Brain microvascular endothelial cell (primary cell): ENCODE results near the gene ZNF276.

ENCODE experiments used
- DNase-seq: peaks from one replicate; pipeline ENCODE4 v3.0.0-alpha.2; 2020
- H3K27ac ChIP-seq: fragments of 250-450 bp; sonication (Bioruptor Pico); 2 replicates; pipeline ENCODE4 v1.5.1; 2020; ENCODE audit warnings: mild to moderate bottlenecking, moderate library complexity
- H3K27me3 ChIP-seq: fragments of 250-450 bp; sonication (Bioruptor Pico); replicated peaks from 2 replicates; pipeline ENCODE4 v1.5.1; 2020; ENCODE audit warnings: mild to moderate bottlenecking
- H3K36me3 ChIP-seq: fragments of 250-450 bp; sonication (Bioruptor Pico); replicated peaks from 2 replicates; pipeline ENCODE4 v1.5.1; 2020; ENCODE audit warnings: mild to moderate bottlenecking
- H3K4me3 ChIP-seq: 2 replicates; pipeline ENCODE4 v1.5.1; 2011; ENCODE audit warnings: low read depth, mild to moderate bottlenecking, control low read depth, low read length, moderate library complexity
- CTCF ChIP-seq: IDR thresholded peaks from 2 replicates; pipeline ENCODE4 v1.5.1; 2011; ENCODE audit warnings: low read depth, mild to moderate bottlenecking, moderate library complexity, low read length, control low read depth, inconsistent platforms; ENCODE audit errors: missing control alignments
- in situ Hi-C: cut with HindIII; loops from 2 replicates; pipeline ENCODE4 v1.10.0; 2017; ENCODE audit warnings: low sequenced_read_pairs, low pct_ligation_motif_present

Gene ZNF276

GRCh38 chr16:89700100-89700648 lies 21.2 kb upstream of the ZNF276 start:
- H3K4me3 ChIP-seq: peak overlapping the region; percentile 77
- TF ChIP-seq CTCF: peak; percentile 73
- peak overlapping the region; percentile 42 for H3K27ac ChIP-seq
- peaks cover 13% of the 10 kb centered on the region for H3K36me3 ChIP-seq
- H3K27me3 ChIP-seq: no peaks in the 10 kb centered on the region
- DNase-seq: peak; percentile 96
- in situ Hi-C loops: no loop called here

GRCh38 chr16:89700649-89701424 lies 20.5 kb upstream of the ZNF276 start:
- TF ChIP-seq CTCF: peak; percentile 33
- peaks cover 7% of the 10 kb centered on the region for H3K36me3 ChIP-seq
- DNase-seq: no peak

GRCh38 chr16:89701425-89702406 lies 19.6 kb upstream of the ZNF276 start, which contains the start of gene SPATA2L:
SPATA2L (minus strand) TSS chr16:89701705; CDS start chr16:89701232, 473 bp downstream.
- TF ChIP-seq CTCF: peak; percentile 28
- in situ Hi-C loops: no loop called here

More at GRCh38 chr16:89700649-89701424, 20.5 kb upstream of the ZNF276 start:
- in situ Hi-C loops: no loop called here
- H3K4me3 ChIP-seq: peak overlapping the region; percentile 77
- no peaks in the 10 kb centered on the region for H3K27me3 ChIP-seq
- H3K27ac ChIP-seq: peak overlapping the region; percentile 42

DNA sequence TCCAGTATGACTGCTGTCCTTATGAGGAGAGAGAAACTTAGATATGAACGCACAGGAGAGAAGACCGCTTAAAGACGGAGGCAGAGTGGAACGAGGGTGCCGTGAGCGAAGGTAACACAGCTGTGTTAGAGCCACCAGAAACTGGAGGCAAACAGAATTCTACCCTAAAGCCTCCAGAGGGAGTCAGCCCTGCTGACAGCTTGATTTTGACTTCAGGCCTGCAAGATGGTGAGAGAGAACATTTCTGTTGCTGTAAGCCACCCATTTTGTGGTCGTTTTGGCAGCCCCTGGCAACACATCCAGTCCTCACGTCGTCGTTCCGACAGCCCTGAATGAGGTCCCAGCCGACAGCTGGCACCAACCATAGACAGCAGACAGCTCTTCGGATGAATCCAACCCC lies 17.1 kb upstream of the ZNF276 start:
- peak; percentile 38 for TF ChIP-seq CTCF

More at GRCh38 chr16:89701425-89702406, 19.6 kb upstream of the ZNF276 start, which contains the start of gene SPATA2L:
- Histone ChIP-seq H3K4me3 (peak within 1 kb of the TSS; percentile 77), H3K27ac (peak within 1 kb of the TSS; percentile 42), H3K36me3 (peaks cover 3% of the 10 kb centered on the region), H3K27me3 (no peaks in the 10 kb centered on the region)
- DNase-seq: peak; percentile 85

GRCh38 chr16:89705006-89705405 lies 16.3 kb upstream of the ZNF276 start:
- DNase-seq: no peak
- H3K27ac ChIP-seq: no peak overlapping the region
- no peak overlapping the region for H3K4me3 ChIP-seq
- in situ Hi-C loops: no loop called here
- TF ChIP-seq CTCF: no peak
- no peaks in the 10 kb centered on the region for H3K36me3 ChIP-seq
- H3K27me3 ChIP-seq: no peaks in the 10 kb centered on the region

More for the DNA sequence above, 17.1 kb upstream of the ZNF276 start:
- no peaks in the 10 kb centered on the region for H3K36me3 ChIP-seq
- H3K27ac ChIP-seq: no peak overlapping the region
- no peak overlapping the region for H3K4me3 ChIP-seq
- in situ Hi-C loops: no loop called here
- H3K27me3 ChIP-seq: no peaks in the 10 kb centered on the region
- no peak for DNase-seq
